Breast epithelium (tissue), 4 donors: ENCODE measurements around the gene RPS6KB2. TPM values are rescaled to one million over a fixed set of nuclear protein-coding genes. Genes with fewer than 3 reads are reported as not detected.

Source experiments
- DNase-seq, 2 donors: peaks; one replicate each; pipeline ENCODE4 v3.0.0-alpha.2; 2019; ENCODE audit warnings: low spot score in 2 of 2
- H3K27ac ChIP-seq, 2 donors: fragments of 200-600 bp; sonication (generic) in 1 of 2; one replicate each; pipeline ENCODE4 v1.5.1; 2016 to 2019; ENCODE audit warnings: mild to moderate bottlenecking in 1 of 2
- H3K27me3 ChIP-seq, 2 donors: fragments of 200-600 bp; sonication (generic) in 1 of 2; one replicate each; pipeline versions ENCODE4 v1.5.1 to v1.6.0; 2017 to 2019; ENCODE audit warnings: control low read depth in 1 of 2, mild to moderate bottlenecking in 1 of 2
- H3K36me3 ChIP-seq: fragments of 200-600 bp; one replicate; pipeline ENCODE4 v1.5.1; 2019
- H3K4me1 ChIP-seq, 2 donors: fragments of 200-600 bp; sonication (generic); one replicate each; pipeline ENCODE4 v1.5.1; 2016 to 2019; ENCODE audit warnings: control low read depth in 1 of 2
- H3K4me3 ChIP-seq, 3 donors: fragments of 200-600 bp; sonication (generic); 1 replicate in 2 of 3; 2 replicates in 1 of 3; pipeline ENCODE4 v1.5.1; 2016 to 2019; ENCODE audit warnings: mild to moderate bottlenecking in 3 of 3, moderate library complexity in 2 of 3
- H3K9me3 ChIP-seq, 2 donors: fragments of 200-600 bp; sonication (generic) in 1 of 2; one replicate each; pipeline ENCODE4 v1.5.1; 2016 to 2019; ENCODE audit warnings: control low read depth in 1 of 2
- POLR2A ChIP-seq: fragments of 450-650 bp; IDR thresholded peaks from one replicate; pipeline ENCODE4 v1.6.1; 2016; ENCODE audit warnings: antibody characterized with exemption, mild to moderate bottlenecking, moderate library complexity
- POLR2AphosphoS5 ChIP-seq, 3 donors: sonication (generic); formaldehyde crosslinking; IDR thresholded peaks; one replicate each; pipeline ENCODE4 v1.6.1; 2017; ENCODE audit warnings: antibody characterized with exemption in 3 of 3
- intact Hi-C: fragments of 100-400 bp; cut with DNase I; formaldehyde crosslinking; loops from one replicate; pipeline ENCODE4 v1.15.1; 2023; ENCODE audit warnings: low total_unique reads
- total RNA-seq, 3 donors: library from RNA; depleted of rRNA; stranded (reverse); fragments of >200 nt; gene quantifications; one replicate each; pipeline ENCODE4 v1.1.0, GENCODE V29; 2016
- TF ChIP-seq, protein P1 (sequence below), 3 donors: fragments of 450-650 bp; IDR thresholded peaks; one replicate each; pipeline ENCODE4 v1.5.1; 2016 to 2017; ENCODE audit warnings: antibody characterized with exemption in 3 of 3, mild to moderate bottlenecking in 3 of 3, moderate library complexity in 3 of 3

RPS6KB2 gene
- total RNA-seq, 3 donors from 2014 or later, result 28.0 to 41.6 (median 40.1) TPM

DNA sequence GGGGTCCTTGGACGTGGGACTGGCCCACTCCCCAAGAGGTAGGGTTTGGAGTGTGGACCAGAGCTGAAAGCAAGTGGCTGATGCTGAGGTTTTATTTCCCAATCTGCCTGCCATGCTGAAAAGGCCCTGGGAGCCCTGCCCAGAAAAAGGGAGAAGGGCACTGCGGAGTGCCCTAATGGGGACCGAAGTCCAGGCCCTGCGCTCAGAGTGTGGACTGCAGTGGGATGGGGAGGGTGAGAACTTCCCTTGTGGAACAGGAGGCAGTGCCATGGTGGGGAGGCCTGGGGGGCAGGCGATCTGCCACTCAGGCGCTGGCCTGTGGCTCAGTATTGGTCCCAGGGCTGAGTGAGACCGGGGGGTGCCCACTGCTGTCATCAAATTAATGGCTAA lies 19.9 kb downstream of the RPS6KB2 start:
- Histone ChIP-seq H3K27me3 (no peaks in the 10 kb centered on the region), H3K4me1 (no peaks in the 10 kb centered on the region), H3K27ac (no peak overlapping the region), H3K4me3 (no peak overlapping the region), H3K9me3 (no peaks in the 10 kb centered on the region), H3K36me3 (no peaks in the 10 kb centered on the region)
- no peak for TF ChIP-seq POLR2AphosphoS5 (IDR thresholded peaks at IDR 0.05)
- no peak for TF ChIP-seq POLR2A
- TF ChIP-seq, protein P1, sequence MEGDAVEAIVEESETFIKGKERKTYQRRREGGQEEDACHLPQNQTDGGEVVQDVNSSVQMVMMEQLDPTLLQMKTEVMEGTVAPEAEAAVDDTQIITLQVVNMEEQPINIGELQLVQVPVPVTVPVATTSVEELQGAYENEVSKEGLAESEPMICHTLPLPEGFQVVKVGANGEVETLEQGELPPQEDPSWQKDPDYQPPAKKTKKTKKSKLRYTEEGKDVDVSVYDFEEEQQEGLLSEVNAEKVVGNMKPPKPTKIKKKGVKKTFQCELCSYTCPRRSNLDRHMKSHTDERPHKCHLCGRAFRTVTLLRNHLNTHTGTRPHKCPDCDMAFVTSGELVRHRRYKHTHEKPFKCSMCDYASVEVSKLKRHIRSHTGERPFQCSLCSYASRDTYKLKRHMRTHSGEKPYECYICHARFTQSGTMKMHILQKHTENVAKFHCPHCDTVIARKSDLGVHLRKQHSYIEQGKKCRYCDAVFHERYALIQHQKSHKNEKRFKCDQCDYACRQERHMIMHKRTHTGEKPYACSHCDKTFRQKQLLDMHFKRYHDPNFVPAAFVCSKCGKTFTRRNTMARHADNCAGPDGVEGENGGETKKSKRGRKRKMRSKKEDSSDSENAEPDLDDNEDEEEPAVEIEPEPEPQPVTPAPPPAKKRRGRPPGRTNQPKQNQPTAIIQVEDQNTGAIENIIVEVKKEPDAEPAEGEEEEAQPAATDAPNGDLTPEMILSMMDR (IDR thresholded peaks at IDR 0.05), result no peak
- intact Hi-C loops, result no loop called here
- no peak for DNase-seq

DNA sequence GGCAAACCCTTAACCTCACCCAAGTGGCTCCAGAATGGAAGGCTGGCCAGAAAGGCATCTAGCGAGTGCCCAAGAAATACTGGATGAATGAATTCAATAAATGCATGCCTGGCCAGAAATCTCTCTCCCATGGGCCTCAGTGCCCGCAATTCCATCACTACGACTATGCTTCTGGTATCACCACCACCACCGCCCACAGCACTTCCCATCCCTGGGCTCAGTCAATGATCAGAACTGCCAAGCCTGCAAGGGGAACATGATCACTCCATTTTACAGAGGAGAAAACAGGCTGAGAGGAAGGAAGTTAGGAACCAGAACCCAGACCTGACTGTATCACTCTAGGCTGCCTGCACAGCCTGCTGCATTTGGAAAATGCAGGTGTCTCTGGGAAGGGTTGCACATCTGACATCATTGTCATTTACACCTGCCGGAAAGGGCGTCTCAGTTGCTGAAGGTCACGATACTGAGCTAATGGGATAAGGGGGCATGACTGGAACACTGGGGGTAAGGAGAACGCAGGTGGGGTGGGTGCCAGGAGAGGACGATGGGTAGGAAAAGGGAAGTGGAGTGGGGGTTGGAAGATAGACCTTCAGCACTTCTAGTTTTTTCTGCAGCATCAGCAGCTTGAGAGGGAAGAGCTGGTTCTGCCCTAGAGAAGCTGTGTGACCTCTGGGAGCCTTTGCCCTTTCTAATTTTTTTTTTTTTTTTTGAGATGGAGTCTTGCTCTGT lies 21.0 kb downstream of the RPS6KB2 start:
- DNase-seq, result no peak
- Histone ChIP-seq H3K36me3 (no peaks in the 10 kb centered on the region), H3K27ac (no peak overlapping the region), H3K4me3 (no peak overlapping the region), H3K9me3 (no peaks in the 10 kb centered on the region), H3K27me3 (no peaks in the 10 kb centered on the region), H3K4me1 (no peaks in the 10 kb centered on the region)
- TF ChIP-seq, protein P1 (IDR thresholded peaks at IDR 0.05), result no peak
- no peak for TF ChIP-seq POLR2A
- TF ChIP-seq POLR2AphosphoS5 (IDR thresholded peaks at IDR 0.05), result no peak
- intact Hi-C loops, result no loop called here

DNA sequence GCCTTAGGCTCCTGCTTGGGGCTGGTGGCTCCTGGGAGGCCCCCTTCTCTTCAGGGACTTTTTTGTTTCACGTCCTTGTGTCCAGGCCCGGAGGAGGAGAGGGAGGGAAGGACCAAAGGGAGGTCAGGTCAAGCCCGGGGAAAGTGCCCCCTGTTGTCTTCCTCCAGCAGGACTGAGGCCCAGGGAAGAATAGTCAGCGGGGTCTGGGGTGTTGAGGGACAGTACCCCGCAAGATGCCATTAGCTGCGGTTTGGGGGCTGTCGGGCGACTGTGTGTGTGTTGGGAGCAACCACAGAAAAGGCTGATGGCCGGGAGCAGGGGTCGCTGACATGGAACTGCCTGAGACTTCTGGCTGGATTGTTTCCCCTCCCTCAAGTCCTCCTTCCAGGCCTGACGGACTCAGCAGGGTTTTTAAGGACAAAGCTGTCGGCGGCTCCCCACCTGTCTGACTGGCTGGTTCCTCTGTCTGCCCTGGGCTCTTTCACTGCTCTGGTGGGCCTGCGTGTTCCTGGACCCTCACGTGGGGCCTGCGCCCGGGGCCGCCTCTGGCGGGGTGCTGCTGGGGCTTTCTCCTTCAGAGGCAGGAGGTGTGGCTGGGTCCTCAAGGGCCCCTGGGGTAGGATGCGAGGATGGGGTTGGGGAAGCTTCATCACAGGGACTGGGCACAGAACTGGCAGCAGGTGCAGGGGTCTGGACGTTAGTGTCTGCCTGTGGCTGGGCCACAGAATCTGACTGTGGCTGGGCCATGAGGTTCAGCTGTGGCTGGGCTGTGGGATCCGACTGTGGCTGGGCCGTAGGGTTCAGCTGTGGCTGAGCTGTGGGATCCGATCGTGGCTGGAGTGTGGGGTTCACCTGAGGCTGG lies 22.7 kb downstream of the RPS6KB2 start:
- no peaks in the 10 kb centered on the region for H3K36me3 ChIP-seq
- H3K27ac ChIP-seq, result peak overlapping the region in 1 of 2 donors; percentile 76
- intact Hi-C loops, result no loop called here
- TF ChIP-seq POLR2AphosphoS5 (IDR thresholded peaks at IDR 0.05), result no peak
- TF ChIP-seq POLR2A, result no peak
- TF ChIP-seq, protein P1 (IDR thresholded peaks at IDR 0.05), result no peak
- no peak for DNase-seq
- no peak overlapping the region for H3K4me3 ChIP-seq
- H3K9me3 ChIP-seq, result no peaks in the 10 kb centered on the region
- H3K4me1 ChIP-seq, result no peaks in the 10 kb centered on the region
- peaks cover 0 to 2% of the 10 kb centered on the region in 2 donors for H3K27me3 ChIP-seq

GRCh38 chr11:67451658-67451976 lies 23.3 kb downstream of the RPS6KB2 start:
- no peak overlapping the region for H3K4me3 ChIP-seq
- no peaks in the 10 kb centered on the region for H3K36me3 ChIP-seq
- no peak for DNase-seq
- H3K27me3 ChIP-seq, result peaks cover 0 to 2% of the 10 kb centered on the region in 2 donors
- TF ChIP-seq POLR2AphosphoS5 (IDR thresholded peaks at IDR 0.05) (no peak), POLR2A (no peak)
- TF ChIP-seq, protein P1 (IDR thresholded peaks at IDR 0.05), result no peak
- peak overlapping the region; percentile 62 to 76 for H3K27ac ChIP-seq
- H3K9me3 ChIP-seq, result no peaks in the 10 kb centered on the region
- intact Hi-C loops, result no loop called here
- no peaks in the 10 kb centered on the region for H3K4me1 ChIP-seq
